ENCODE results near the gene ENGASE. TPM values are rescaled to one million over a fixed set of nuclear protein-coding genes. Genes with fewer than 3 reads are reported as not detected.

The ENGASE gene
- total and polyA plus RNA-seq, 2 of the 4 experiments (the other 2 are of a cell fraction), result 3.9 to 12.1 TPM

GRCh38 chr17:79036596-79036995 lies 38.0 kb upstream of the ENGASE start:
- H2BK5ac ChIP-seq (ENCODE audit: low read depth, low read length, poor library complexity, severe bottlenecking), result peak overlapping the region; percentile 90
- in situ Hi-C loops (cut with MboI; ENCODE audit: low sequenced_read_pairs) (no loop called here), intact Hi-C loops (cut with micrococcal nuclease) (no loop called here), dilution Hi-C loops (cut with HindIII; ENCODE audit: low sequenced_read_pairs, unreplicated experiment) (no loop called here)
- peak overlapping the region; percentile 11 for H3K4me2 ChIP-seq (ENCODE audit: low read depth, low read length)
- H2BK120ac ChIP-seq (ENCODE audit: low read depth, low read length), result peak overlapping the region; percentile 92
- BruUV-seq (replicated peaks), result no TSS peak
- H3K27ac ChIP-seq (ENCODE audit: insufficient read depth, low read length), result peak overlapping the region; percentile 94
- peak overlapping the region; percentile 76 for H3K14ac ChIP-seq (replicated peaks; ENCODE audit: low read depth, low read length)
- ChIA-PET CTCF (interaction anchor here (0.6 to 1.2 kb wide), 3 partner anchors 9 to 28 kb away, joined by 3 to 7 read pairs (median 4); no protein-coding TSS in a partner anchor), POLR2A (ENCODE audit: unreplicated experiment) (no interaction called here)
- no peak for TF ChIP-seq CHD1 (IDR thresholded peaks at IDR 0.05; ENCODE audit: low read depth, low read length)
- TF ChIP-seq BHLHE40 (IDR thresholded peaks at IDR 0.05; ENCODE audit: low read depth, low read length), result no peak
- no peak for TF ChIP-seq MAFK (IDR thresholded peaks at IDR 0.05; ENCODE audit: low read depth, low read length)
- TF ChIP-seq ELK1 (IDR thresholded peaks at IDR 0.05; ENCODE audit: borderline replicate concordance, low read depth, low read length), result no peak
- no peak for TF ChIP-seq RCOR1 (IDR thresholded peaks at IDR 0.05; ENCODE audit: insufficient replicate concordance, low read length)
- TF ChIP-seq MXI1 (IDR thresholded peaks at IDR 0.05; ENCODE audit: borderline replicate concordance, low read depth, low read length), result peak; percentile 52
- 0 out of 2 replicates have a peak, but pooled peaks have one; percentile 11 for TF ChIP-seq USF2 (IDR thresholded peaks at IDR 0.05; ENCODE audit: low read depth, low read length)
- TF ChIP-seq SMC3 (IDR thresholded peaks at IDR 0.05; ENCODE audit: low read depth, low read length), result no peak
- TF ChIP-seq CTCF (conservative IDR thresholded peaks at IDR 0.05; ENCODE audit: low read depth, low read length), result no peak
- no peak for TF ChIP-seq MAZ (IDR thresholded peaks at IDR 0.05; ENCODE audit: borderline replicate concordance, low read depth, low read length)
- TF ChIP-seq RFX5 (IDR thresholded peaks at IDR 0.05; ENCODE audit: low read depth, low read length), result no peak
- TF ChIP-seq POLR2A (IDR thresholded peaks at IDR 0.05; ENCODE audit: low read depth, low read length), result no peak
- TF ChIP-seq CEBPB (IDR thresholded peaks at IDR 0.05; ENCODE audit: low read depth, low read length), result peak; percentile 100
- TF ChIP-seq FOS (IDR thresholded peaks at IDR 0.05; ENCODE audit: low read depth, low read length), result peak; percentile 70; the same call in 1 of the 2 replicates
- TF ChIP-seq NFE2L2 (IDR thresholded peaks at IDR 0.05; ENCODE audit: low read depth, low read length), result no peak
- H3K4ac ChIP-seq (ENCODE audit: low read depth, low read length), result peak overlapping the region; percentile 89; the same call in 1 of the 2 replicates
- H3K23ac ChIP-seq (ENCODE audit: low read depth, low read length), result peak overlapping the region; percentile 64; the same call in 1 of the 2 replicates
- peak overlapping the region; percentile 87 for H4K5ac ChIP-seq (ENCODE audit: low read depth, low read length)
- no peaks in the 10 kb centered on the region for H3K27me3 ChIP-seq (ENCODE audit: control insufficient read depth, insufficient read depth, low read length)
- peaks cover 24% of the 10 kb centered on the region for H3K4me1 ChIP-seq (ENCODE audit: control insufficient read depth, insufficient read depth, low read length)
- H4K20me1 ChIP-seq (ENCODE audit: insufficient read depth, low read length), result no peaks in the 10 kb centered on the region
- no peaks in the 10 kb centered on the region for H3K36me3 ChIP-seq (ENCODE audit: control insufficient read depth, insufficient read depth, low read length)
- H4K91ac ChIP-seq (ENCODE audit: insufficient read depth, low read depth, low read length), result peak overlapping the region; percentile 84
- no peak overlapping the region; the same call in 1 of the 2 replicates for H3K9ac ChIP-seq (ENCODE audit: low read depth, low read length)
- H3K56ac ChIP-seq (ENCODE audit: extremely low read depth, insufficient read depth, low read length), result peak overlapping the region; percentile 41; the same call in 1 of the 2 replicates
- ATAC-seq (ENCODE audit: low read depth), result peak; percentile 79
- peak overlapping the region; percentile 86 for H2BK20ac ChIP-seq (ENCODE audit: low read depth, low read length)
- WGBS, 2 experiments (ENCODE audit: extremely low coverage in 2 of 2, insufficient read length in 1 of 2), result 100% methylated on average over 1 of the region's 3 CpGs; no CpG with 5 or more reads in 1 of the 2 experiments
- H2AK9ac ChIP-seq (replicated peaks; ENCODE audit: low read depth, low read length, poor library complexity), result peak overlapping the region; percentile 59
- H2AK5ac ChIP-seq (ENCODE audit: low read depth, low read length), result peak overlapping the region; percentile 86
- peak; percentile 94 for DNase-seq
- peak overlapping the region in 1 of 2 experiments; percentile 92; a peak in 2 of 4 replicates for H4K8ac ChIP-seq (ENCODE audit: low read depth in 2 of 2, low read length in 2 of 2)
- H2BK15ac ChIP-seq (ENCODE audit: low read depth, low read length), result peak overlapping the region; percentile 90; the same call in 2 of the 3 replicates
- no peaks in the 10 kb centered on the region for H3K9me3 ChIP-seq (ENCODE audit: control insufficient read depth, insufficient read depth, low read length)
- peaks cover 21% of the 10 kb centered on the region for H3K9me1 ChIP-seq (ENCODE audit: insufficient read depth, low read length)
- H3K79me1 ChIP-seq (ENCODE audit: low read depth in 1 of 2, low read length in 2 of 2), result peaks cover 0 to 5% of the 10 kb centered on the region in 2 experiments; a peak in 1 of 4 replicates
- no peak overlapping the region for H3K4me3 ChIP-seq (ENCODE audit: insufficient read depth, low read depth, low read length)
- H2AFZ ChIP-seq (replicated peaks; ENCODE audit: low read length, poor library complexity), result peak overlapping the region; percentile 39
- H3K18ac ChIP-seq (ENCODE audit: low read depth, low read length), result peak overlapping the region; percentile 95
